Hepatocyte (in vitro differentiated cells): ENCODE measurements around the gene LYZL1. TPM values are rescaled to one million over a fixed set of nuclear protein-coding genes. Genes with fewer than 3 reads are reported as not detected.
"Not testable (repeated sequence)": the region's sequence is repeated elsewhere in the genome, so short reads cannot be mapped to it uniquely, and the experiment has no call there.

Source experiments
- DNase-seq: peaks from one replicate; pipeline ENCODE4 v3.0.0-alpha.2; 2016; ENCODE audit warnings: low spot score
- H2AFZ ChIP-seq: fragments of 200-600 bp; sonication (generic); 2 replicates; pipeline ENCODE4 v1.6.0; 2016; ENCODE audit warnings: antibody characterized with exemption, mild to moderate bottlenecking
- H3K27ac ChIP-seq: fragments of 200-600 bp; sonication (generic); 2 replicates; pipeline ENCODE4 v1.5.1; 2016; ENCODE audit warnings: mild to moderate bottlenecking
- H3K27me3 ChIP-seq: fragments of 200-600 bp; sonication (generic); 2 replicates; pipeline ENCODE4 v1.6.1; 2016
- H3K36me3 ChIP-seq: fragments of 200-600 bp; sonication (generic); replicated peaks from 2 replicates; pipeline ENCODE4 v1.5.1; 2016; ENCODE audit warnings: low read depth; ENCODE audit not compliant: insufficient read depth
- H3K4me1 ChIP-seq: fragments of 200-600 bp; sonication (generic); 2 replicates; pipeline ENCODE4 v1.5.1; 2016; ENCODE audit warnings: mild to moderate bottlenecking, moderate library complexity; ENCODE audit not compliant: insufficient read depth
- H3K4me2 ChIP-seq: fragments of 200-600 bp; sonication (generic); 2 replicates; pipeline ENCODE4 v1.6.0; 2016
- H3K4me3 ChIP-seq: fragments of 200-600 bp; sonication (generic); 2 replicates; pipeline ENCODE4 v1.5.1; 2016; ENCODE audit warnings: mild to moderate bottlenecking
- H3K79me2 ChIP-seq: fragments of 200-600 bp; sonication (generic); 2 replicates; pipeline ENCODE4 v1.6.0; 2017; ENCODE audit warnings: mild to moderate bottlenecking
- H3K9me2 ChIP-seq: fragments of 200-600 bp; sonication (generic); replicated peaks from 2 replicates; pipeline ENCODE4 v1.6.0; 2017; ENCODE audit warnings: mild to moderate bottlenecking; ENCODE audit not compliant: insufficient read depth
- H3K9me3 ChIP-seq: fragments of 200-600 bp; sonication (generic); 2 replicates; pipeline ENCODE4 v1.5.1; 2016; ENCODE audit warnings: low read depth, mild to moderate bottlenecking
- H4K20me1 ChIP-seq: fragments of 200-600 bp; sonication (generic); 2 replicates; pipeline ENCODE4 v1.6.0; 2016; ENCODE audit warnings: mild to moderate bottlenecking; ENCODE audit not compliant: insufficient read depth, poor library complexity, severe bottlenecking
- CTCF ChIP-seq: fragments of 200-600 bp; sonication (generic); IDR thresholded peaks from 2 replicates; pipeline ENCODE4 v1.5.1; 2016; ENCODE audit warnings: antibody characterized with exemption, mild to moderate bottlenecking; ENCODE audit not compliant: poor library complexity
- EZH2 ChIP-seq: fragments of 200-600 bp; sonication (generic); IDR thresholded peaks from 2 replicates; pipeline ENCODE4 v1.6.1; 2016; ENCODE audit warnings: antibody characterized with exemption, mild to moderate bottlenecking, borderline replicate concordance
- EZH2phosphoT487 ChIP-seq: fragments of 200-600 bp; sonication (generic); IDR thresholded peaks from one replicate; pipeline ENCODE4 v1.6.1; 2018; ENCODE audit warnings: antibody characterized with exemption, mild to moderate bottlenecking, low read depth, moderate library complexity; ENCODE audit not compliant: unreplicated experiment, severe bottlenecking
- WGBS: methylation state at CpG from one replicate; pipeline ENCODE4 v1.1.6; 2016; ENCODE audit warnings: low lambda C conversion rate; ENCODE audit errors: missing lambda C conversion rate; 5-methylcytosine and 5-hydroxymethylcytosine counted together
- polyA plus RNA-seq: library from polyadenylated mRNA; unstranded; fragments of >200 nt; fragmentation: Nextera tagmentation; extraction: Ambion mirVana; gene quantifications from 2 replicates; pipeline ENCODE4 v1.2.1, GENCODE V29; 2016
- total RNA-seq: library from RNA; depleted of rRNA; stranded (reverse); fragments of >200 nt; gene quantifications from 2 replicates; pipeline ENCODE4 v1.2.3, GENCODE V29; 2014

The LYZL1 gene
- total and polyA plus RNA-seq, 2 experiments from 2014 or later = not detected

DNA sequence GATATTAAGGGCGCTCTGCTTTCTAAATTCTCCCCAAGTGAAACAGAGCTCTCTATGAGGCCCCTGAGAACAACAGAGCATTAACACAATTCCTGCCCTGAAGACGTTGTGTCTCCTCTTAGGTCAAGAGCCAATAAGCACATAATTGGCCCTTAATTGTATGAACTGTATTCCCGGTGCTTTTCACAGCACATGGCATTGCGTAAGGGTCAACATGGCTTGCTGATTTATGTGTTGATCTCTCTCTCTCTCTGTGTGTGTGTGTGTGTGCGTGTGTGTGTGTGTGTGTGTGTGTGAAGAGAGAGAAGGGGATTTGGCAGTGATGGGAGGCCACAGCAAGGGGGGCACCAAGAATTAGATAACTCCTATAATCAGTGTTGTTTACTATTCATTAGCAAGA, 40.5 kb downstream of the LYZL1 start:
- Histone ChIP-seq H3K36me3 (no peaks in the 10 kb centered on the region), H4K20me1 (no peaks in the 10 kb centered on the region), H3K9me2 (no peaks in the 10 kb centered on the region), H3K4me2 (no peak overlapping the region), H3K4me3 (no peak overlapping the region), H3K27ac (no peak overlapping the region), H3K4me1 (peaks cover 12% of the 10 kb centered on the region), H3K9me3 (no peaks in the 10 kb centered on the region), H2AFZ (no peak overlapping the region), H3K79me2 (no peaks in the 10 kb centered on the region), H3K27me3 (no peaks in the 10 kb centered on the region)
- TF ChIP-seq EZH2phosphoT487 (no peak), CTCF (no peak), EZH2 (no peak)
- DNase-seq = no peak
- WGBS = 47% methylated on average over 5 of the region's 5 CpGs

GRCh38 chr10:29332061-29332760, 43.3 kb downstream of the LYZL1 start:
- no peaks in the 10 kb centered on the region for H3K9me2 ChIP-seq
- peaks cover 8% of the 10 kb centered on the region for H3K4me1 ChIP-seq
- 88% methylated on average over 4 of the region's 4 CpGs for WGBS
- no peaks in the 10 kb centered on the region for H3K27me3 ChIP-seq
- H2AFZ ChIP-seq = no peak overlapping the region
- H3K36me3 ChIP-seq = no peaks in the 10 kb centered on the region
- no peak overlapping the region for H3K4me2 ChIP-seq
- H3K4me3 ChIP-seq = no peak overlapping the region
- no peaks in the 10 kb centered on the region for H3K9me3 ChIP-seq
- H3K27ac ChIP-seq = no peak overlapping the region
- no peaks in the 10 kb centered on the region for H3K79me2 ChIP-seq
- DNase-seq = no peak
- no peak for TF ChIP-seq EZH2phosphoT487
- no peak for TF ChIP-seq EZH2
- no peak for TF ChIP-seq CTCF
- no peaks in the 10 kb centered on the region for H4K20me1 ChIP-seq

DNA sequence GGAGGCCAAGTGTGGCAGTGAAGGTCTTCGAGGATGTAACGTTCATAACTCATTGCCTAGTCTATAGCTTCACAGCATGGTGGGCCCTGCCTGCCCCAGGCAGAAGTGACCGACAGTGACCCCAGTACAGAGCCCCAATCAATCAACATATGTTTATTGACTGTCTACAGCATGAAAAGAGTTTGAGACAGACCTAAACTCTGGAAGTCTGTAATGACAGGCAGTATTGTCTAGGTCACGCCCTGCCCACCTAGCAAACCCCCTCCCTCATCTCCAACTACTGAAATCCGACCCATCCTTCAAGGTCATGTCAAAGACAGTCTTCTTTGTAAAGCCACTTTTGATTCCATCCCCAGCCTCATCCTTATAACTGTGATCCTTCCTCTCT, 43.9 kb downstream of the LYZL1 start:
- no peaks in the 10 kb centered on the region for H3K9me2 ChIP-seq
- H3K4me1 ChIP-seq = peaks cover 3% of the 10 kb centered on the region
- H3K27ac ChIP-seq = no peak overlapping the region
- no peak overlapping the region for H3K4me3 ChIP-seq
- no peaks in the 10 kb centered on the region for H3K9me3 ChIP-seq
- H3K27me3 ChIP-seq = no peaks in the 10 kb centered on the region
- no peak overlapping the region for H3K4me2 ChIP-seq
- H3K36me3 ChIP-seq = no peaks in the 10 kb centered on the region
- TF ChIP-seq EZH2phosphoT487 (no peak), EZH2 (no peak), CTCF (no peak)
- no peaks in the 10 kb centered on the region for H3K79me2 ChIP-seq
- 57% methylated on average over 5 of the region's 5 CpGs for WGBS
- no peak overlapping the region for H2AFZ ChIP-seq
- no peaks in the 10 kb centered on the region for H4K20me1 ChIP-seq
- DNase-seq = no peak

GRCh38 chr10:29337526-29337925, 48.7 kb downstream of the LYZL1 start:
- not testable (repeated sequence) for H3K9me3 ChIP-seq, H3K4me3 ChIP-seq, H3K4me2 ChIP-seq, H3K27me3 ChIP-seq, H3K9me2 ChIP-seq, H2AFZ ChIP-seq, DNase-seq, H3K79me2 ChIP-seq, H4K20me1 ChIP-seq, H3K4me1 ChIP-seq, H3K27ac ChIP-seq, H3K36me3 ChIP-seq
- WGBS = 94% methylated on average over 4 of the region's 4 CpGs
